GM18867 (cell line): ENCODE data around the gene GMPR2.

Experiments
- ATAC-seq: cut with Tn5 transposase; IDR thresholded peaks from one replicate; pipeline ENCODE4 v1.9.1; 2021; ENCODE audit warnings: mild to moderate bottlenecking, moderate library complexity; ENCODE audit not compliant: unreplicated experiment

GMPR2 gene

DNA sequence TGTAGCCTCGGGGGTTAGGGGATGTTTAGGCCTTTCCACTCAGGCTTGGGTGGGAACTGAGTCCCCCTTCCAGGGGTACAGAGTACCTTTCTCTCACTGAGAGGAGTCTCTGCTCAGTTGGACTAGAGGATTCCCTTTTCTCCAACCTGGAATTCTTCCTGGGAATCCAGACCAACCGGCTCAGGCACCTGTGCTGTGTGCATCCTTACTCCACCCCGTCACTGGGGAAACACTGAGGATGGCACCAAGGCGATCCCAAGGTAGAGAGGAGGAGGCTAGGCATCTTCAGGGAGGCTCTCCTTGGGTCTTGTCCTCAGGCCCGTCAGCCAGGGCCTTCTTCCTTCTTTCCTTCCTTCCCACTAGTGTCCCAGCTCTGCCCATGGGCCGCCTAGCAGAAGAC, 31.1 kb downstream of the GMPR2 start:
- no peak for ATAC-seq

DNA sequence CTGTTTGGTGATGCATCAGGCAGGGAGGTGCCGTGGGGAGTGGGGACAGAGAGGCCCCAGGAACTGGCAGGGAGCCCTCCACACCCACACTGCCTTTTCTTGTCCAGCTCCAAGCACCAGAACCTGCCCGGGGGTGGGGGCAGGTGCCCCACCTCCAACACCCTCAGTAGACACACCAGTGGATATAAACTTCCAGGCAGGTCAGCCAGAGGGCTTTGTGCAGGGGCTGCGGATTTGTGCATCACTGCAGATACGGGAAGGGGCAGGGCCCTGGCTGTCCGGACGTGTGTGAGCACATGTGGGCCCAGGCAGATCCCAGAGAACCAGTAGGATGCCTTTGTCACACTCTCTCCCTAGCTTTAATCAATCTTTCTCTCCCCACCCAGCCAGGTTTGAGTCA, 31.6 kb downstream of the GMPR2 start:
- no peak for ATAC-seq

DNA sequence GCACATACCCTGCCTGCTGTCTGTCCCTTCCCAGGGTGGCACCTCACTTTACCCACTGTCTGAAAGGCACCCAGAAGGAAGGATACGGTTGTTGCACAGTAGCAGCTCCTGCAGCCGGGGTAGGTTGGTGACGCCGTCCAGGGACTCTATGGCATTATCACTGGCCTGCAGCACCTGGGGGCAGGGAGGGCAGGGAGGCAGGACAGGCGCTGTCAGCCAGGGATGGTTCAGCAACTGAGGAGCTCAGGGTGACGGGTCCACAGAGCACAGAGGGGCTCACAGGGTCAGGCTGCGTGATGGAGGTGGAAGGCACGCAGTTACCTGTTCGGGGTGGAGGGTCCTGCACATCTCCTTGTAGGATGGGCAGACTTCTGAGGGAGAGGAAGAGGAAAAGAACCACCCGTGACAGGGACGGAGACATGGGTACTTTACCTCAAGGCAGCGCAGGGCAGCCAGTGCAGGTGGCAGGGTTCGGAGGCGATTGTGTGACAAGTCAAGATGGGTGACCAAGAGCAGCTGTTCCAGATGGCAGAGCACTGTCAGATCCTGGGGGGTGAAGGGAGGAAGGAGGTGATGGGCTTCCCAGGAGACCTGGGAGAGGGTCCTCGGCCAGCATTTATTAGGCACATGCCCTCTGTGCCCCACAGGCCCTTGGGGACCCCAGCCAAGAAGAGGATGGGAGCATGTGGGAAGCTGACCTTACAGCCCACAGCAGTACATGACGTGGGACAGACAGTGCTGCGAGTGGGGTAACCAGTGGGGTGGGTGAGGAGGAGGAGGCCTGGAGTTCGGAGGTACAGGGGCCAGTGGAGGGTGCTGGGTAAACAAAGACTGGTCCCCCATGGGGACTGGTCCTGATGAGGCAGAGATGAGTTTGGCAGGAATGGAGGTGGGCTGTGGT, 33.9 kb downstream of the GMPR2 start:
- ATAC-seq, result no peak

DNA sequence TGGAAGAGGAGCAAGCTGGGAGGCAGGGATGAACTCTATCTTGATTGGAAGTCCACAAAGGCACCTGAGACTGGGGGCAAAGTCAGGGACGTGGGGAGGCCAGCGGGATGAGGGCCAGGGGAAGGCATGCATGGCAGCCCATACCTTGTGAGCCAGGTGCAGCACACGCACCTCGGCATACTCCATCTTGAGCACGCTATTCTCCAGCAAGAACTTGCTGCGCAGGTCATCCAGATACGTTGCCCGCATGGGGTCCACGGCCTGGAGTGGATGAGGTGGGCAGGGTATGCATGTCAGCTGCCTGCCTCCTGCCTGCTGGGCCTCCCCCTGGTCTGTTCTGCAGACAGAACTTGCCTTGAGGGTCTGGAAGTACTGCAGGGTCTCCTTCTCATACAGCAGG, 34.8 kb downstream of the GMPR2 start:
- no peak for ATAC-seq

DNA sequence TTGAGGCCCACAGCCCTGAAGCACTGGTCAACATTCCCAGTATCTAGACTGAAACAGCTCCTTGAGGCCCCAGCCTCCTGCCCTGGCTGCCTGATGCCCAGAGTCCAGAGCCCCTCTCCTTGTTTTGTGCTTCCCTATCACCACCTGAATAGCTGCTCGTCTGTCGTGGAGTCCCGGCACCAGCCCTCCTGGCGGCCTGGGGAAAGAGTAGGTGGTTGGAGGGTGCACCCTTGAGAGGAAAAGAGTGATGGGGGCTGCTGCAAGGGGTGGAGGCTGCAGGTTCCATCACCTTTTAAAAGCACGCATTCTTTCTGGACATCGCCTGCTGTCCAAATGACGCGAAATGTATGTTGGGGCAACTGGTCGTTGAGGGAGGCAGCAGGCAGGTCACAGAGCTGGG, 35.5 kb downstream of the GMPR2 start:
- no peak for ATAC-seq

DNA sequence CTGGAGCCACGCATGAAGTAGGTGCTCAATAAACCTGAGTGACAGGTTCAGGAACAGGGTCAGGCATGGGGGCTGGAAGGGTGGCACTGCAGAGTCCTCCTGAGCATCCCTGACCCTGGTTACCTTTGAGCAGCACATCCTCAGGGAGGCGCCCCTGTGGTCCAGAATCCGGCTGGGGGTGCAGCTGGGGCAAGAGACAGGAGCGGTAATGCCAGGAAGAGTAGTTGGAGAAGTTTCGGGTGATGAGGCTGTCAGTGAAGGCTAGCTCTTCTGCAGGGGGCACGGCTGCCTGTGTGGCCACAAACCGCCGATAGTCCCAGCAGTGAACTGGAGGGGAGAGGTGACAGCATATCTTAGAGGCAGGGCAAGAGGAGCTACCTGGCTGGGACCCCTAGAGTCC, 36.6 kb downstream of the GMPR2 start:
- ATAC-seq, result no peak

DNA sequence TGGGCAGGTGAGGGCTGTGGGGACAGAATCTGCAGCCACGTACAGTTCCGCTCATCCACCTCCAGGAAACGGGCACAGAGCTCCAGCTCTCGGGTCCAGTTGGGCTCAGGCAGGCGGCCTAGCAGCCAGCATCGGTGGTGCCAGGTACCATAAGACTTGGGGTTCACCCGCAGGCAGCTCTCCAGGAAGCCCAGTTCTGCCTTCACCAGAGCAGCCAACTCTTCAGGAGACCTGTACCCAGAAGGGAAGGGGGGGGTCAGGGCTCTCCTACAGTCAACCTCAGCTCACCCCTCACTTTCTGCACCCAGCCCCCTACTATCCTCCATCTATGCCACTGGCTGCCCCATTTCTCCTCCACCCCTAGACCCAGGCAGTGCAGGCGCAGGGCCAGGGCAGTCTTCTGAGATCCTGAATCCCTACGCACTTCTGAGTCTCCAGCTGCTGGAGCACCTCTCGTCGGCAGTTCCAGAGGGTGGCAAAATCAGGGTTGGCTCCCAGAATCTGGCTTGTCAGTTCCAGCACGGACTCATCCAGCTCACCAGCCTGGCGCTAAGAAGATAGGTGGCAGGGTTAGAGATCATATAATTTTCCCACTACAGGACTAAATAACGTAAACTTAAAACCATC, 37.3 kb downstream of the GMPR2 start:
- ATAC-seq, result no peak

DNA sequence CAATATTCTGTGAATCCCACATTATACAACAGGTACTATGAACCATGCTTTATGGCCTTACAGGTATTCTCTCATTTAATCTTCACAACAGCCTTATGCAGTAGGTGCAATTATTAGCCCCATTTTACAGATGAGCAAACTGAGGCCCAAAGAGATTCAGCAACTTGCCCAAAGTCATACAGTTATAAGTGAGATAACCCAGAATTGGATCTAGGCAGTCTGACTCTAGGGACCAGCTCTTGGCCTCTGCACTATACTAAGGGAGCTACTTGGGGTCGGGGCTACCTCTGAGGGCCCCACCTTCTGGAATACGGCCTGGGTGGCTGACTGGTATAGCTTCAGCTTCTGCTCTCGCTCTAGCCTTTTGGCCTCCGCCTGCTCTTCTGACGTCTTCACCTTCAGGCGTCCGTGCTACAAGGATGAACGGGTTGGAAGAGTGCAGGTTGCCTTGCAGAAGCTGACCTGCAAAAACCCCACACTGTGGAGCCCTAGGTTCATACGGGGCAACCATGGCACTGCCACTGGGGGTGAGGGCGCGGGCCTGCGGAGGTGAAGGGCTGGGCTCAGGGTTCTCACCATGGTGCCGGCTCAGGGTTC, 37.9 kb downstream of the GMPR2 start:
- ATAC-seq, result no peak

DNA sequence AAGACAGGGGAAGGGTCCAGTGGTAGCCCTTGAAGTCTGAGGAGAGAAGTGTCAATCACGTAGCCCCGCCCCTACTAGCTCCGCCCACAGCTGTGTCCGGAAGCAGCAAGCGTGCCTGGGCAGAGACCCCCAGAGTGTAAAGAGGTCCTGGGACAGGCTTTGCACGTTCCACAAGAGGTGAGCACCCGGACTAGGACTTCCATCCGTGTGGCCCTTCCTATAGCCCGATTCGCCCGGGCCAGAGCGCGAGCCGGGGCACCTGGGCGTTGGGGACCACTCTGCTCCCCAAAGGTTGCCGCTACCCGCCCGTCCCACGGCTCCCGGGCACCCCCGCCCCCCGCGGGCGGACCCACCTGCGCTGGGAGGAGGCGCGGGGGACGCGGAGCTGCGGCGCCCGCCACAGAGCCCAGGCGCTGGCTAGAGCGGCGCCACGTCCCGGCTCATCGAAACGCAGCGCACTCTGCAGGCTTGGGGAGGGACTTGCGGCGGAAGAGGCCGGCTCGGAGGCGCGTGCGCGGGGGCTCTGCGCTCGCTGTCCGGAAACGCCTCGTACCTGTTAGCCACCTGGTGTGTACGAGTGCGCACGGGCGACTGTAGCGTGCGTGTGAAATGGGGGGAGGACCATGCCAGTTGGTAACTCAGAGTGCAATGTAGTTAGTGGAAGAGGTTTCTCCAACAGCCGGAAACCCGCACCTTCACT, 38.6 kb downstream of the GMPR2 start, which contains the start of gene RABGGTA:
Gene RABGGTA, minus strand, starts transcription at position 464 of the 700 bp plus-strand sequence. CDS start 482 bp downstream, outside the sequence.
- peak; percentile 89 for ATAC-seq

DNA sequence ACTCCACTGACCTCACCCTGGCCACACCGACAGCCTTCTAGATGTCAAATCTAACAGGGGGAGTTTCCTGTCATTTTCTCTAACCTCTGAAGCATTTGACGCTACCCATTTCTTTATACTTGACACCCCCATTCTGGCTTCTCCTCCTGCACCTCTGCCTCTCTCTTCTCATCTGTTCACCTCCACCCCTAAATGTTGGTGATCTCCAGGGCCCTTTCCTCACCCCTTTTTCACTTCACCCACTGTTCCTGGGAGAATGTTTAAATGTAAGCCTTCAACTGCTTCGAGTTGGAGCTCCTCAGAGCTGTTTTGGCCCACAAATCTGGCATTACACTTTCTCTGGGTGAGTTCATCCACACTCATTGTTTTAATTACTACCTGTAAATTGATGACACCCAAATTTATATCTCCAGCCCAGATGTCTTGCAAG, 39.1 kb downstream of the GMPR2 start:
- ATAC-seq, result no peak

DNA sequence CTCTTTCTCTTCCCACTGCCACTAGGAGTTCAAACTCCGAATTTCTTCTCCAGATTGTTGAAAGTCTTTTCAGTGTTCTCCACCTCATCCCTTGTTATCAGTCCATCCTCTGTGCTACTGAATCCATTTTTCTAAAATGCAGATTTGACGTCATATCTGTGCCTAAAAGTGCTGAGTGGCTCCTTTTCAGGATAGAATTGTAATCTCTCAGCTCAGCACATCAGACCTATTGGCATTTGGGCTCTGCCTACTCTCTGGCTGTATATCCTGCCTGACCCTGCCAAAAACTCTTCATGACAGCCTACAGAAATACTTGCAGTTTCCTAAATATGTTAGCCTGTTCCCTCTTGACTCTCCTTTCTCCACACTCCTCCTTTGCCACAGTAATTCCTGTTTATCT, 39.7 kb downstream of the GMPR2 start:
- ATAC-seq, result no peak

DNA sequence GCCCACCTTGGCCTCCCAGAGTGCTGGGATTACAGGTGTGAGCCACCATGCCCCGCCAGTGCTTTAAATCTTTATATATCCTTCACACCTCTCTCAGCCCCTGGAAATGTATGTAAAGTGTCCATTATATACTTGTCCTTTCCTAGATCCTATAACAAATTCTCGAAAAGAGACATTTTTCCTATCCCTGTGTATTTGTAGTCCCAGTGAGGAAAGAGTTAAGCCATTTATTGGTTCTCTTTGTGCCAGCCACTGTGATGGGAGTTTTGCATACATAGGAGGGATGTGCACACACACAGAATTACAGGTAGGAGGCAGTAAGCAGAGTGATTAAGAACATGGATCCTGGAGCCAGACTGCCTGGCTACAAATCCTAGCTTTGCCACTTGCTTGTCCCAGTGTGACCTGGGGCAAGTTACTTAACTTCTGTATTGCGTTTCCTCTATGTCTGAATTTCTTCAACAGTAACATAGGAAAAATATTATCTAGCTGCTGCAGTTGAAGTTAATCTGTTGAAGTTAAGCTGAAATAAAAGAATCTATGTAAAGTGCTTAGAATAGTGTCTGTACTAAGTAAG, 40.8 kb downstream of the GMPR2 start:
- no peak for ATAC-seq

DNA sequence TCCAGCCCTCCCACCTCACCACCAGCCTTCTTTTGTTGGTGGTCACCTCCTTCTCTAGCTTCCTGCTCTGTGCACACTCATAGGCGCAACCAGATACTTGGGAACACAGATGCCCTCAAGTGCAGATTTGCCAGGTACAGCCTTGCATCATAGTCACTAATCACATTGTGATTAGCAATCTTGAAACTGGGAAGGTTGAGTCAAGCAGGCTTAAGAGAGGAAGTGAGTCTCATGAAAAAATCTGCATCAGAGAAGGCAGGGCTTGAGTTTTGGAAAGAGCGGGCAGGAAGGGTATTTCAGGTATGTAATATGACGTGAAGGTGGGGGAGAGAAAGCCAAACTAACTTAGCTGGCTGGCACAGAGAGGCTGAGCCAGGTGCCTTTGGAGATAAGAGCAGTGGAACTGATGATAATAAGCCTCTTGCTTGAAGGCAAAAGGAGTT, 41.4 kb downstream of the GMPR2 start:
- peak; percentile 31 for ATAC-seq

DNA sequence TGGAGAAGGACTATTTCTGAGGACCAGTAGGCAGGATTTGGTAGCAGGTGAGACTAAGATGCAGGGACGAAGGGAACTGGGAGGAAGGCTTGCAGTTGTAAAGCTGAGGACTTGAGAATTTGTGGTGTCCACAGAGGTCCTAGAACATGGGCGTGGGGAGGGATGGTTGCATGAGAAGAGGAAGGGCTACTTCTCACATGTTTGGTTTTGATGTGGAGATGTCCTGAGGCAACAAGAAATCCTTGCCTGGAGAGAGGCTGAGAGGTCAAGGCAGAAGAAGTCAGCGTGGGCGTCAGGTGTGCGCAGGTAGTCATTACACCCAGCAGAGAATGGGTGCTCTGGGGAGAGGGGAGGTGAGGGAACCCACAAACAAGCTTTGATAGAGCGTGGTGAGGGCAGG, 44.3 kb downstream of the GMPR2 start:
- no peak for ATAC-seq

DNA sequence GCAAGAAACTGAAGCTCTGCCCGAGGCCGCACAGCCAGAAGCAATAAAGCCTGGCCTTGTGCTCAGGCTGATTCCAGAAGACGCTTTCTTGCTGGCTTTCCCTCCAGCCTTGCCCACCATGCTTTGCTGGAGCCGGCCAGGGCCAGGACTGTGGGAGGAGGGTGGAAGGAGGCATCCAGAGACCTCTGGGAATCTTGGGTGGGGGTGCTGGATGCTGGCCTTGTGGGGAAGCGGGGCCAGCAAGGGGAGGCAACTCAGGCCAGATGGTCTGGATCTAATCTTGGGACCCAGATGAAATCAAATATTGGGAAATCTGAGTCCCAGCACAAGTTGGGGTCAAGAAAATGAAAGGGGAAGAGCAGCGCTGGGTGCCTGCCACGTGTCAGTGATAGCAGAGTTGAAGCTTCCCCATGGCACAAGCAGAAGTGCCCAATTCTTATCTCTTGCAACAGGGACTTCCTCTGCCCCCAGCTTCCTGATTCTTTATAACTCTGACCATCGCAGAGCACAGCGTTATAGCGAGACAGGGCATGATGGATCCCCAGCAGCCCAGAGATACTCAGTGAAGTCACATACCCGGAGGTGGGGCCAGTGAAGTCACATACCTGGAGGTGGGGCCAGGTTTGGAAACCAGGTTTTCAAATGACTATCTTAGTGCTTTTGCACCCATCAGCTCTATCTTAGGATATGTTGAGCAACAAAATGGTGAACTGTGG, 45.0 kb downstream of the GMPR2 start:
- ATAC-seq, result no peak

DNA sequence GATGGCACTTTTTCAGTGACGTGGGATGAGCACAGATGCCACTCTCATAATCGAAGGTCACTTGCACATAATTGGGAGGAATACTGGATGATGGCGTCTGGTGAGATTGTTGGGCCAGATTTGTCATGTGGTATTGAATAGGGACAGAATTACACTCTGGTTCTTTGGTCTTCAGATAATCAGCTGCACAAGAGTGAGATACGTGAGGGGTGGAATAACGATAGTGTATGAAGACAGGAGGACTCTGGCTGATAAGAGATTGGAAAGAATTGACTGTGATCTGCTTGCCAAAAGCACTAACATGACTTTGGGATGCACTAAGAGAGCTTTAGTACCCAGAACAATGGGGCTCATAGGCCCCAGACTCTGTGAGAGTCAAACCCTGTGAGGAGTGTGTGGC, 45.7 kb downstream of the GMPR2 start:
- ATAC-seq, result no peak

DNA sequence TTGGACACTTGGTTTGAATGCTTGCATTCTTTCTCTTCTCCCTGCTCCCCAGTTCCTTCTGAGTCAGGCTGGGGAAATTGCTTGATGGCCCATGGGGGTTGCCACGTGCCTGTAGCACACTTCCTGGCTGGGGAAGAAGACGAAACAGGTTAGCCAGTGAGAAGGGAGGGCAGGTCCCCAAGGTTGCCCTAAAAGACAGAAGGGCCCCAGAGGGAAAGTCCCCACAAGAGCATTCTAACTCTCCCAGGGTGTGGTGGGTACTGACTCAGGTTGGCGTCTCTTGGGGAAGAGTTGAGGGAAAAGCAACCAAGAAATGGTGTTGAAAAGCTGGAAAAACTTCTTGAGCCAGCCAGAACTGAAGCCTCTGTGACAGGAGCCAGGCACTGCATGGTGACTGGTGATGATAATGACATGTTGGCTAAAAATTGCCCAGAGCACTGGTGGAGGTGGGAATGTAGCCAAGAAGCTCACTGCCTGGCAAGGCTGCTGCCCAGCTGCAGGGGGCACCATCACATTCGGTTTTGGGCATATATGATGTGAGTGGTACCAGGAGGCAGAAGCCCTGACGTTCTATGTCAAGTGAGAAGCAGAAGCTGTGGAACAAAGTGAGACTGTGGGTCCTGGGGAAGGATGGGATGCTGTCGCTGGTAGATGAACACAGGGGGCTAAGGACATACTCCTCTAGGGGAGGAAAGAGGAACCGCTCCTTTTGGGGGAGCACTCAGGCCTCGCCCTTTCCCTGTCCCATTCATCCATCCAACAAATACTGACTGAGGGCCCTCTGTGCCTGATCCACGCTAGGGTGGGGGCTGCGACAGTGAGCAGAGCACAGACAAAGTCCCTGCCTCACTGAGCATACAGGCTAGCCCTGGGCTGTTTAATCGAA, 46.8 kb downstream of the GMPR2 start:
- ATAC-seq, result peak; percentile 52

DNA sequence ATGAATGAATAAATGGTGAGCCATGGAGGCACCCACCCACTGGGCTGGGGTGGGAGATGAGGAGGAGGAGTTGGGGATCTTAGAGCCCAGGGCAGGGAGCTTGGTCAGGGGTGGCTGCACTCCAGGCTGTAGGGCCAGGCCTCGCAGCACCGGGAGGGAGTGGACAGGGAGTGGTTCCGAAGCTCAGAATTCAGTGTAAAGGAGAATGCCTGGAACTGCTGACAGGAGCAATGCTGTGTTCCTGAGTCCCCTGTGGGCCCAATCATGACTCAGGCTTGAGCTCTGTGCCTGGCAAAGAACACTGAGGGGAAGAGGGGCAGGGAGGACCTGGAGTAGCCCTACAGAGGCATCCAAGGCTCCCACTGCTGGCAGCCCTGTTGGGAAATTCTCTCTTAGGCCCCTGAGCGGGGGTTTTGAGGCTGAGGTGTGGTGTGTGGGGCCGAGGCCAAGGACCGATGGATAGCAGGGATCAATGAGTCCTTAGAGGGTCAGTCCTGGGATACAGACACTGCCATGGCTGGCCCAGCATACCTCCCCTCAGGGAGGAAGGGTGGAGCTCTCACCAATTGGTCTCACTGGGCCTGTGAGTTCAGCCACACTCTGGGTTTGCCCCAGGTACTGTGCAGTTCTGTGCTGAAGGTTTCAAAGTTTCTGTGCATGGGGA, 48.2 kb downstream of the GMPR2 start:
- ATAC-seq, result no peak

DNA sequence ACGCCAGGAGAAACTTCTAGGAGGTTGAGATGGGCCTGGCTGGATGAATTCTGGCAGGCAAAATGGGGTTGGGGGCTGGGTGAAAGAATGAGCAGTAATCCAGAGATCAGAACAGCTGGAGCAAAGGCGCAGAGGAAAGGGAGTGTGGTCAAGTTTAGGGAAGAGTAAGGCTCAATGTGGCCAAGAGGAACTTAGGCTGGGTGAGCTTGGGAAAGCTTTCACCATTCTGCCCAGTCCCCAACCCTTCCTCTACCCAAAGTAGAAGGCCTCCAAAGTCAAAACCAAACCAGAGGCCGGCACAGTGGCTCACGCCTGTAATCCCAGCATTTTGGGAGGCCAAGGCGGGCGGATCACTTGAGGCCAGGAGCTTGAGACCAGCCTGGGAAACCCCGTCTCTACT, 48.9 kb downstream of the GMPR2 start:
- no peak for ATAC-seq
